Measurements from ENCODE around the gene CSAD. TPM values are rescaled to one million over a fixed set of nuclear protein-coding genes. Genes with fewer than 3 reads are reported as not detected.

Gene CSAD
- total RNA-seq, 1 experiment from 2014 or later = 11.5 TPM

GRCh38 chr12:53115112-53115890 lies 65.4 kb downstream of the CSAD start (continued):
- TF ChIP-seq PRDM15 (CRISPR knock-in tag; IDR thresholded peaks at IDR 0.05) (0 out of 2 replicates have a peak, but pooled peaks have one; percentile 13), IRF2 (CRISPR knock-in tag; IDR thresholded peaks at IDR 0.05; ENCODE audit: borderline replicate concordance, low read depth) (no peak), TEAD1 (CRISPR knock-in tag; IDR thresholded peaks at IDR 0.05) (no peak), E2F4 (CRISPR knock-in tag; IDR thresholded peaks at IDR 0.05; ENCODE audit: borderline replicate concordance, low read depth) (no peak), IRF1 (CRISPR knock-in tag; IDR thresholded peaks at IDR 0.05) (no peak), ZNF263 (CRISPR knock-in tag; IDR thresholded peaks at IDR 0.05; ENCODE audit: low read depth) (no peak), RORB (CRISPR knock-in tag; IDR thresholded peaks at IDR 0.05) (no peak), MYBL2 (CRISPR knock-in tag; IDR thresholded peaks at IDR 0.05) (0 out of 2 replicates have a peak, but pooled peaks have one; percentile 42), ZNF423 (CRISPR knock-in tag; IDR thresholded peaks at IDR 0.05) (no peak), CDX4 (CRISPR knock-in tag; IDR thresholded peaks at IDR 0.05; ENCODE audit: borderline replicate concordance) (no peak), ZSCAN18 (CRISPR knock-in tag; IDR thresholded peaks at IDR 0.05) (no peak), AR (CRISPR knock-in tag; IDR thresholded peaks at IDR 0.05) (no peak), ZNF281 (CRISPR knock-in tag; IDR thresholded peaks at IDR 0.05) (no peak), CREM (CRISPR knock-in tag; IDR thresholded peaks at IDR 0.05) (no peak), NR3C1 (CRISPR knock-in tag; conservative IDR thresholded peaks at IDR 0.05; ENCODE audit: low read depth) (no peak), MAX (CRISPR knock-in tag; IDR thresholded peaks at IDR 0.05) (peak; percentile 81), GRHL2 (CRISPR knock-in tag; IDR thresholded peaks at IDR 0.05; ENCODE audit: insufficient replicate concordance, severe bottlenecking) (no peak), GTF2I (CRISPR knock-in tag; conservative IDR thresholded peaks at IDR 0.05) (no peak), ZNF425 (CRISPR knock-in tag; conservative IDR thresholded peaks at IDR 0.05) (no peak)

Data from WTC11 (cell line).